HepG2 (cell line): ENCODE measurements around the gene ICAM3. TPM values are rescaled to one million over a fixed set of nuclear protein-coding genes. Genes with fewer than 3 reads are reported as not detected.

ENCODE experiments used
- AGO2 ChIP-seq: fragments of 200-400 bp; formaldehyde crosslinking; optimal IDR thresholded peaks from 2 replicates; pipeline ENCODE3; 2017; ENCODE audit warnings: mild to moderate bottlenecking, low read depth, low read length, moderate library complexity
- AKAP8 ChIP-seq: sonication (generic); formaldehyde crosslinking; IDR thresholded peaks from 2 replicates; pipeline ENCODE4 v1.5.1; 2020; ENCODE audit warnings: mild to moderate bottlenecking, missing genetic modification reagents
- CAMTA2 ChIP-seq: sonication (generic); formaldehyde crosslinking; IDR thresholded peaks from 2 replicates; pipeline ENCODE4 v1.4.0; 2020; ENCODE audit warnings: mild to moderate bottlenecking, missing genetic modification reagents, borderline replicate concordance
- GZF1 ChIP-seq: sonication (generic); formaldehyde crosslinking; IDR thresholded peaks from 2 replicates; pipeline ENCODE4 v1.5.1; 2020; ENCODE audit warnings: mild to moderate bottlenecking, missing genetic modification reagents
- KLF15 ChIP-seq: sonication (generic); formaldehyde crosslinking; IDR thresholded peaks from 2 replicates; pipeline ENCODE4 v1.8.1; 2023; ENCODE audit warnings: borderline replicate concordance, mild to moderate bottlenecking, inconsistent platforms, missing genetic modification reagents, mixed read lengths
- MEIS1 ChIP-seq: sonication (generic); formaldehyde crosslinking; IDR thresholded peaks from 2 replicates; pipeline ENCODE4 v1.9.0; 2021; ENCODE audit warnings: mild to moderate bottlenecking, missing genetic modification reagents, moderate library complexity, borderline replicate concordance
- NFE2L1 ChIP-seq: sonication (generic); formaldehyde crosslinking; IDR thresholded peaks from 2 replicates; pipeline ENCODE4 v1.4.0; 2020; ENCODE audit warnings: missing genetic modification reagents, mild to moderate bottlenecking, borderline replicate concordance
- NR1H2 ChIP-seq: sonication (generic); formaldehyde crosslinking; IDR thresholded peaks from 2 replicates; pipeline ENCODE4 v1.8.1; 2022; ENCODE audit warnings: low read depth, missing genetic modification reagents, borderline replicate concordance
- PATZ1 ChIP-seq: sonication (generic); formaldehyde crosslinking; IDR thresholded peaks from 2 replicates; pipeline ENCODE4 v1.4.0; 2020; ENCODE audit warnings: missing genetic modification reagents
- RFX5 ChIP-seq: IDR thresholded peaks from 2 replicates; pipeline ENCODE4 v1.6.1; 2011; ENCODE audit warnings: low read depth, low read length, improper control_type of control experiment
- SMAD1 ChIP-seq: sonication (generic); formaldehyde crosslinking; IDR thresholded peaks from 2 replicates; pipeline ENCODE4 v1.4.0; 2020; ENCODE audit warnings: missing genetic modification reagents, low read depth, mild to moderate bottlenecking, borderline replicate concordance
- SMC3 ChIP-seq: IDR thresholded peaks from 2 replicates; pipeline ENCODE4 v1.6.1; 2011; ENCODE audit warnings: low read length, improper control_type of control experiment
- SRF ChIP-seq: IDR thresholded peaks from 2 replicates; pipeline ENCODE4 v1.6.1; 2011; ENCODE audit warnings: mild to moderate bottlenecking, low read depth, low read length, moderate library complexity
- TBX3 ChIP-seq: fragments of 450-650 bp; IDR thresholded peaks from 2 replicates; pipeline ENCODE4 v1.6.1; 2017; ENCODE audit warnings: antibody characterized with exemption, mild to moderate bottlenecking, inconsistent platforms, borderline replicate concordance
- TFDP1 ChIP-seq: IDR thresholded peaks from 2 replicates; pipeline ENCODE4 v1.6.1; 2016; ENCODE audit warnings: missing compliant biosample characterization, missing genetic modification reagents, borderline replicate concordance
- TP53 ChIP-seq: sonication (generic); formaldehyde crosslinking; conservative IDR thresholded peaks from 2 replicates; pipeline ENCODE4 v1.4.0; 2020; ENCODE audit warnings: missing genetic modification reagents
- USF2 ChIP-seq, 2 experiments: sonication (generic) in 1 of 2; formaldehyde crosslinking in 1 of 2; IDR thresholded peaks; 2 replicates each; pipeline versions ENCODE4 v1.5.1 to v1.6.1; 2011 to 2020; ENCODE audit warnings: borderline replicate concordance in 1 of 2, low read depth in 1 of 2, low read length in 1 of 2, mild to moderate bottlenecking in 1 of 2, missing genetic modification reagents in 1 of 2, moderate library complexity in 1 of 2
- ZFP36L1 ChIP-seq: sonication (generic); formaldehyde crosslinking; IDR thresholded peaks from 2 replicates; pipeline ENCODE4 v1.8.0; 2022; ENCODE audit warnings: mild to moderate bottlenecking, missing genetic modification reagents, moderate library complexity
- ZNF296 ChIP-seq: sonication (generic); formaldehyde crosslinking; conservative IDR thresholded peaks from 2 replicates; pipeline ENCODE4 v1.5.0; 2020; ENCODE audit warnings: mild to moderate bottlenecking, missing genetic modification reagents
- ZNF562 ChIP-seq: sonication (generic); formaldehyde crosslinking; IDR thresholded peaks from 2 replicates; pipeline ENCODE4 v1.8.0; 2022; ENCODE audit warnings: missing genetic modification reagents, borderline replicate concordance
- ZNF607 ChIP-seq: sonication (generic); formaldehyde crosslinking; IDR thresholded peaks from 2 replicates; pipeline ENCODE4 v1.5.1; 2020; ENCODE audit warnings: missing genetic modification reagents, mild to moderate bottlenecking, borderline replicate concordance
- ZNF75D ChIP-seq: sonication (generic); formaldehyde crosslinking; IDR thresholded peaks from 2 replicates; pipeline ENCODE4 v1.8.1; 2023; ENCODE audit warnings: missing genetic modification reagents, mild to moderate bottlenecking, borderline replicate concordance
- ZNF782 ChIP-seq: sonication (generic); formaldehyde crosslinking; IDR thresholded peaks from 2 replicates; pipeline ENCODE4 v1.4.0; 2020; ENCODE audit warnings: missing genetic modification reagents, mild to moderate bottlenecking, borderline replicate concordance
- polyA plus RNA-seq, 8 experiments: library from polyadenylated mRNA; depleted of rRNA in 3 of 8; stranded (reverse) in 7 of 8; unstranded in 1 of 8; fragments of >200 nt; fragmentation: Illumina TruSeq in 4 of 8; extraction: Trizol in 4 of 8; gene quantifications; 2 replicates each; pipeline versions ENCODE4 v1.2.1 to v1.2.3, GENCODE V29; 2011 to 2016; ENCODE audit warnings: low read depth in 4 of 8, missing spikeins in 1 of 8, mixed read lengths in 1 of 8; ENCODE audit not compliant: insufficient read depth in 1 of 8
- total RNA-seq, 5 experiments: library from RNA; depleted of rRNA; stranded (reverse); fragments of >200 nt; fragmentation: Illumina TruSeq; extraction: Trizol; gene quantifications; 2 replicates each; pipeline ENCODE4 v1.2.3, GENCODE V29; 2016; ENCODE audit warnings: low read depth in 1 of 5

The ICAM3 gene
- total and polyA plus RNA-seq, 2 of the 13 experiments (the other 11 are each of a cell fraction or from before 2014, with no cell fraction given), result 14.1 to 21.0 TPM

GRCh38 chr19:10332965-10333757, 6.3 kb downstream of the ICAM3 start, which contains the start of gene RAVER1 (continued):
- TF ChIP-seq PATZ1 (CRISPR knock-in tag), result peak; percentile 76
- TF ChIP-seq ZNF296 (CRISPR knock-in tag), result no peak
- TF ChIP-seq ZFP36L1, result no peak
- no peak for TF ChIP-seq NFE2L1 (CRISPR knock-in tag)
- TF ChIP-seq ZNF75D (CRISPR knock-in tag), result no peak
- no peak for TF ChIP-seq USF2 (IDR thresholded peaks at IDR 0.05; ENCODE audit: low read depth, low read length)
- peak; percentile 25; the same call in 1 of the 2 replicates for TF ChIP-seq USF2 (CRISPR knock-in tag; IDR thresholded peaks at IDR 0.05; ENCODE audit: borderline replicate concordance)
- peak; percentile 90 for TF ChIP-seq AGO2
- TF ChIP-seq ZNF562 (CRISPR knock-in tag), result no peak
- no peak; the same call in 1 of the 2 replicates for TF ChIP-seq SMAD1 (CRISPR knock-in tag)
- no peak for TF ChIP-seq CAMTA2 (CRISPR knock-in tag)
- no peak for TF ChIP-seq TP53
- TF ChIP-seq TBX3, result no peak
- TF ChIP-seq GZF1, result peak; percentile 72; the same call in 1 of the 2 replicates
- no peak for TF ChIP-seq TFDP1 (CRISPR knock-in tag)
- TF ChIP-seq SRF, result no peak
- TF ChIP-seq ZNF607 (CRISPR knock-in tag), result 0 out of 2 replicates have a peak, but pooled peaks have one; percentile 59
- TF ChIP-seq KLF15 (CRISPR knock-in tag), result peak; percentile 91; the same call in 1 of the 2 replicates
- TF ChIP-seq SMC3, result no peak
- peak; percentile 67; the same call in 1 of the 2 replicates for TF ChIP-seq NR1H2 (CRISPR knock-in tag)
- peak; percentile 74; the same call in 1 of the 2 replicates for TF ChIP-seq ZNF782
- TF ChIP-seq AKAP8 (CRISPR knock-in tag), result no peak
- no peak for TF ChIP-seq RFX5
- peak; percentile 84; the same call in 1 of the 2 replicates for TF ChIP-seq MEIS1
